ENCODE measurements around the gene EMID1.

The EMID1 gene

DNA sequence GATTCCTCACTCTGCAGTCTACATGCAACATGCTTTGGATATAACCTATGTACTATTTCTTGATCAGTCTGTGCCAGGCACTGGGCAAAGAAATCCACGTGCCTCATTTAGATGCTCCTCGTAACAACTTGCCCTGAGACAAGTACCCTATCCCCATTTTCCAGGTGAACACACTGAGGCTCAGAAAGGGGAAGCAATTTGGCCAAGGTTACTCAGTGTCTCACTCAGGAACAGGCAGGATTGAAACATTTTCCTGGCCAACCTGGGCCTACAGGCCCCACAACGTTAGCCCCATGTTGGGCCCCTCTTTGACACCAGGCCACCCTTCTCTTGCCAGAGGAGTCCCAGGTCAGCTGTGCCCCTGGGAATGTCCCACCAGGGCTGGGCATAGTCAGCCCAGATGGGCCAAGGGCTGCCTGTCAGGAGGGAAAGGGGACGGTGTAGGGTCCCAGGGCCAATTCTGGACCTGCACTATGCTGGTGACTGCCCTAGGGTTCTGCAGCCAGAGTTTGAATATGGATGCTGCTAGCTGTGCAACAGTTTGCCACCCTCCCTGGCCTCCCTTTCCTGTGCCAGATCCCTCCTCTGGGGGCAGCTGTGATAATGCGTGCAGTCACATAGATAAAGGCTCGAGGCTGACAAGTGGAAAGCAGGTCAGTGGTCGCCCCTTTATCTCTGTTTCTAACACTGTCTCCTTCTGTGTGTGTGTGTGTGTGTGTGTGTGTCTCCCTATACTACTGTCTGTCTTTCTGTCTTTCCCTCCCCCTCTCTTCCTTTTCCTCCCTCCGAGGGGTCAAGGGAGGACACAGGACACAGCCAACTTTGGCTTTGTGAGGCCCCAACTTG, 10.4 kb upstream of the EMID1 start:
- DNase-seq (ENCODE audit: low read depth), result no peak

DNA sequence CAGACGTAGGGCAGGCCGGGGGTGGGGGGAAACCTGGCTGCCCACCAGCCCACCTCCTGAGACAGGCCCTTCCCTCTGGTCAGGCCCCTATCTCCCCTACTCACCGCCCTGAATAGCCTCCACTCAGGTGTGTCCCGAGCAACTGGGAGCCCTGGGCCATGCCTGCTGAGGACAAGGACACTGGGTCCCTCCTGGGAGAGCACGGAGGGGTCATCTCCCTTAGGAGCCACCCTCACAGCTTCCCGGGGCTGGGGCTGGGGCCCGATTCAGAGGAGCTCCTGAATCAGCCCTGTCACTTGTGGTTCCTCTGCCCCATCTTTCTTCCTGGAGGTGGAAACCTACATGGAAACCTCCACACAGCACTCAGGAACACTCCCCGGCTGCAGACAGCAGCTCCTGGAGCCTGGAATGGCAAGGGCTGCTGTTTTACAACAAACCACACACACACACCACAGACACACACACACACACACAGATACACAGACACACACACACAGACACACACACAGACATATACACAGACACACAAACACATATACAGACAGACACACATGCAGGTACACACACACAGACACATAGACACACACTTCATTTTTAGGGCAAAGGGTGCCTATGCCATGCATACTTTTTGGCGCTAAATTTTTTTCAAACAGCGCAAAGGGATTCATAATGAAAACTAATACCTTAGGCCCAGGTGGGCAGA, 9.6 kb upstream of the EMID1 start:
- DNase-seq (ENCODE audit: low read depth), result no peak

DNA sequence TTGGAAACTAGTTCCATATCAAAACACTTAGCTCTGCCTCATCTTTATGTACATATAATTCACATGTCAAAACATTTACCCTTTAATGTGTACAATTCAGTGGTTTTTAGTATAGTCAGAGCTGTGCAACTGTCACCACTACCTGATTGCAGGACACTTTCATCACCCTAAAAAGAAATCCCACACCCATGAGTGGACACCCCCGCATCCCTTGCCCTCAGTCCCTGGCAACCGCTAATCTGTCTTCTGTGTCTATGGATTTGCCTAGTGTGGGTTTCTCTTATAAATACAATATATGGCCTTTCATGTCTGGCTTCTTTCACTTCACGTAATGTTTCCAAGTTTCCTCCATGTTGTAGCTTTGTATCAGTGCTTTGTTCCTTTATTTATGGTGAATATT, 8.6 kb upstream of the EMID1 start:
- no peak for DNase-seq (ENCODE audit: low read depth)

DNA sequence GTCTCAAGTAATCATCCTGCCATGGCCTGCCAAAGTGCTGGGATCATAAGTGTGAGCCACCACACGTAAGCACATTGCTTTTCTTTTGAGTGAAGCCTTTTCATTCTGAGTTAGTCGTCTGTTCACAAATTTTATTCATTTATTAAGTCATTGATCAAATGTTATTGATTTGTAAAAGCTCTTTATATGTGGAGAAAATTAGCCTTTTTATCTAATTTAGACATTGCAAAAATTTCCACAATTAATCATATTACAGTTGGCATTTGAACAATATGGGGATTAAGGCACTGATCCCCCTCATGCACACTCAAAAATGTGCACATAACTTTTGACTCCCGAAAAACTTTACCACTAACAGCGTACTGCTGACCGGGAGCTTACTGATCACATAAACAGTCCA, 7.5 kb upstream of the EMID1 start:
- DNase-seq (ENCODE audit: low read depth), result no peak

DNA sequence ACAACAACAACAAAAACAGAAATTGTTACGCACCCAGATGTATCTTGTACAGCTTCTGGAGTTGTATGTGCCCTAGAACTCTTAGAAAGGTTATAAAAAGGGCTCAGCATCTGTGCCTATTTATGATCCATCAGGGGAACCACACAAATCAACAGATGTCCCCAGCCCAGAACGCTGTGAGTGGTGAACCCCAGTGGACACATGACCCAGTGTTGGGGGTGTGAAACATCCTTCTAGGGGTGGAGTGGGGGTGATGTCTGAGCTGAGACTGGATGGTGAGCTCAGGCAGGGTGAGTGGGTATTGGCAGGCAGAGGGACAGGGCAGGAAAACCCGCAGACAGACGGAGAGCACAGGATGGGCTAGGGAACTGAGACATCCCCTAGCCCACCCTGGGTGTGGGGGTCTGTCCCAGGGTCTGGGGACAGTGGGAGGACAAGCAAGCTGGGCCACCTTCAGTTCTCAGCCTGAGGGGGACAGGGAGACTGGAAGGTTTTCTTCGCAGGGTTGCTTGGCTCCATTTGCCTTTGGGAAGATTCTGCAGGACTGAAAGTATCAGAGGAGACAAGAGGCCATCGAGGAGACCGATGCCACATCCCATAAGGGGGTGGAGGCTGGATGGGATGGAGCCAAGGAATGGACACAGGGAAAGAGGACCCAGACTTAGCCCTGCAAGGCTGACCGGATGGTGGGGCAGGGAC, 5.8 kb upstream of the EMID1 start:
- no peak for DNase-seq (ENCODE audit: low read depth)

DNA sequence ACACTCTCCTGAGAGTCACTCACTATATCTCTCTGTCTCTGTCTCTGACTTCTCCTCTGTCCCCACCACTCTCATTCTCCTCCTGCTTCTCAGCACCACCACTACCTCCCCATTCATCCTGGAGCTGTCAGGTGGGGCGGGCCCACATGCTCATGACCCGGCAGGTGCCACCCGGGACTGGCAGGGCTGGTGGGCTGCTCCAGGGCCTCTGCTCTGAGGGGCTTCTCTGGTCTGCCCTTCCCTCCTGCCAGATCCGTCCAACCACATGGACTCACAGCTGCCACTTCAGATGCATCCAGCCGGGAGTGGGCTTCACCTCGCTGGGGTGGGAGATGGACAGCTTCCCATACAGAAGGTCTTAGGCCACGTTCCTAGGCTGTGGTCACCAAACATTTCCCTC, 4.8 kb upstream of the EMID1 start:
- no peak for DNase-seq (ENCODE audit: low read depth)

DNA sequence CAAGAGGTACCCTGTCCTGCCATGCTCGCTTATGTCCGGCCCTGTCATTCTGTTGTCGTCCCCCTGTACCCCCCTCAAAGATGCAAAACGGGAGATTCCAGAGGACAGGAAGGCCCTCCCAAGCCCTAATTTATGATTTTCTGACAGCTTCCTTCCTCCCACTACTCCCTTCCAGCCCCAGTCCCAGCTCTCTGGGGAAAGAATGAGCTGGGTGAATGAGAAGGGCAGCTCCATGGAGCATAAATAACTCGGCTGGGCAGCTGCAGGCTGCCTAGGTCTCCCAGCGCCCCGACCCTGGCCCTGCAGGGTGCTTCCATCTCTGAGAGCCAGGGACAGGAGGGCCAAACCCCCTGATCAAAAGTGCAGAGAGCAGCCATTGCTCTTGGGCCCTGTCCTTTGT, 3.9 kb upstream of the EMID1 start:
- DNase-seq (ENCODE audit: low read depth), result no peak

DNA sequence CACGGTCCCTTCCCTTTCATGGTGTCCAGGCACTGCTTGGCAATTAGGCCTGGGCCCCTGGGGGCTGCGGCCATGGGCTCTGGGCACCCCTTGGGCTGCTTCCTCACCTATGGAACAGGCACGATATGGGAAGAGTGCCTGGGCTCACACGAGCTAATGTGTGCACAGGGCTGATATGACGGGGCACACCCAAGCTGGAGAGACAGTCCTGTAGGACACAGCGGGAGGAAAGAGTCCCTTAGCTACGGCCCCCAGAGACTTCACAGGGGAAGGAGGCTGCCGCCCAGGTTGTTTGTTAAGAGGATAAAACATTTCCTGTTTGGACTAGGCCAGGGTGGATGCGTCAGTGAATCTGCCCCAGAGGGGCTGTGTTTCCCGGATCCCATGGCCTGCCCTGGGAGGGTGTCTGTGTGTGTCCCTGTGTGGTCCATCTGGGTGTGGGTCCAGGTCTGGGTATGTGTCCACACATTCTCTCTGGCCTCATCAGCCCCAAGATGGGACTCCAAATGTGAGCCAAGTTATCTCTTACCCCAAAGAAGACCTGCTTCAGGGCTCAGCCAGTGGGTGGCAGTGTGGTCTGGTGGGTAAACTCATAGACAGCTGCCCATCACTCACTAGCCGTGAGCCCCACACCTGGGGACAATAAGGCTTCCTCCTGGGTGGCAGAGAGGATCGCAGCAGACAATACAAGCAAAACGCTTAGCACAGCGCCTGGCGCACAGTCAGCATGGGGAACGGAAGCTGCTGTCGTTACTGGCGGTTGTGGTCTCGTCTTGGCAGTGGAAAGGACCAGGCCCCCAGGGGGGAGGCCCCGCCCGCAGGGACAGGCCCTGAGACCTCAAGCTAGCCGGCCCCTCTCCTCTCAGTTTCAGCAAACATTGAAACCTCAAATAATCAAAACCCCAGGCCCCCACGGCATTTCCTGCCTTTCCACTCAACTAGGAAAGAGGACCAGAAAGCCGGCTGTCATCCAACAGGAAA, 3.2 kb upstream of the EMID1 start:
- peak; percentile 37 for DNase-seq (ENCODE audit: low read depth)

DNA sequence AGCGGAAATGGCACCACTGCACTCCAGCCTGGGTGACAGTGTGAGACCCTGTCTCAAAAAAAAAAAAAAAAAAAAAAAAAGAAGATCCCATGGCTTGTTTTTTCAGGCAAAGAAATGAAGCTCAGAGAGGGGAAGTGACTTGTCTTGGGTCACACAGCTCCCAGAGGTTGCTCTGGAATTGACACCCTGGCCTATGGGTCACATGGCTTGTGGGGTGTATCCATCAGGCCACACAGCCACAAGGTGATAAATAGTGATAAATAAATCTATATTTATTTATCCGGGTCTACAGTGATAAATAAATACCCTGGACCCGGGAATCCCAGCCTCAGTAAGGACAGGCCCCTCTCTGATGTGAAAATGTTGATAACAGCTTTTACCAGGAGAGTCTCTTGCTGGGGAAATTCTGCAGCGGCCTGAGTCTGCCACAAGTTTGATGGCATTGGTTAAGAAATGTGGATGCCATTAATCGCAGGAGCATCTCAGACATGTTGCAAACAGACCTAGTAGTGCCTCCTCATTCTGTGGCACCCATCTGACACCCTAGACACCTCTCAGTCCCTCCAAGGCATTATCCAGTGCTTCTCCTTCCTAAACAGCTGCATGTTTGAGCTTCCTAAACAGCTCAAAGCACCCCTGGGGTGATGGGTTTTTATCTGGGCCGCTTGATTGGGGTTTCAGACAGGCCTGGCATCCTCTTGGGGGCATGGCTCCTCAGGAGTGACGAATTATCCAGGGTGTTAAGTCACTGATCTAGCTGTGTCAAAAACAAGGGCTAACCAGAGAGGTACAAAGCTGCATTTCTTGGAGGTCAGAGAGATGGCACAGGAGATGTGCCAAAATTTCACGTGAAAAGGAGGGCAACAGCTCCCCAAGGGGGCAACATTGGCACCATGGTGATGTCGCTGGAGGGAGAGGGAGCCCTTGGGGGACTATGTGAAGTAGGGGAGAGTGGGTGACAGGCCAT, 1.9 kb upstream of the EMID1 start:
- no peak for DNase-seq (ENCODE audit: low read depth)

DNA sequence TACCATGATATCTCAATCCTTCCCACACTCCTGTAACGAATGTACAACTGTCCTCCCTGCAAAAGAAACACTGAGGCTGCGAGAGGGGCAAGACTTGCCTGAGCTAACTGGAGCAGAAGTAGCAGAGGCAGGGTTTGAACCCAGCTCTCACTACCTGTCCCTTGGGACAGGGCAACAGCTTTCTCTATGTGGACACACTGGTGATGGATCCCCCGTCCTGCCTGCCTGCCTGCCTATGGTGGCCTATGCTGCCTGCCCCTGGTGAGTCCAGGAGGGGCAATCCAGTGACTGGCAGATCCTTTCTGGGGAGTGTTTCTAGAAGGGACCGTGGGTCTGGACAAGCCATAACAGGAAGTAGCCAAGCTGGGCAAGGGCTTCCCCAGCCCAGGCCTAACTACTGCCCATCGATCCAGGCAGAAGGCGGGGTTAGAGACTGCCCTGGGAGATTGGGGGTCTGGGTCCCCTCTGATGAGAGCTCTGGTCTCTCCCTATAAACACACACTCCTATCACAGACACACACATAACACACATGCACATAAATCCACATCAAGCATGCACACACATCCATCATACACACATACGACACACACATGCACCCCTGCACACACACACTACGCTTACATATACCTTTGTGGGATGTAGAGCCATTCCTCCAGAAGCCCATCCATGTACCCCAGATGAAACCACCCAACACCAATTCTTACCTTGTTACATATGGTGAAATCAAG, 1.1 kb upstream of the EMID1 start:
- no peak for DNase-seq (ENCODE audit: low read depth)

DNA sequence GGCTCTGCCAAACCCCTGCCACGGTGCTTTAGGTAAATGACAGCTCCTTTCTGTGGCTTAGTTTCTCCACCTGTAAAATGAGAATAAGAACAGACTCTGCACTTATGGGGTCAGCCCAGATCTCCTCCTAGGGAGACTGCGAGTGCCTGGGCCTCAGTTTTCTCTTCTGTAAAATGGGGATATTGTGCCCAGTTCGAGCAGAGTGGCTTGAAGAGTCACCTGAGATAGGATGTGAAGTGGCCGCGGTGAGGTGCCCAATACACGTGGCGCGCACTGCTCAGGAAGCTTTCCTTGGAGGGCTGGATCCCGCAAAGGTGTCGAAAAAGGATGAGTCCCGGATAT, 473 bp upstream of the EMID1 start:
- no peak for DNase-seq (ENCODE audit: low read depth)

DNA sequence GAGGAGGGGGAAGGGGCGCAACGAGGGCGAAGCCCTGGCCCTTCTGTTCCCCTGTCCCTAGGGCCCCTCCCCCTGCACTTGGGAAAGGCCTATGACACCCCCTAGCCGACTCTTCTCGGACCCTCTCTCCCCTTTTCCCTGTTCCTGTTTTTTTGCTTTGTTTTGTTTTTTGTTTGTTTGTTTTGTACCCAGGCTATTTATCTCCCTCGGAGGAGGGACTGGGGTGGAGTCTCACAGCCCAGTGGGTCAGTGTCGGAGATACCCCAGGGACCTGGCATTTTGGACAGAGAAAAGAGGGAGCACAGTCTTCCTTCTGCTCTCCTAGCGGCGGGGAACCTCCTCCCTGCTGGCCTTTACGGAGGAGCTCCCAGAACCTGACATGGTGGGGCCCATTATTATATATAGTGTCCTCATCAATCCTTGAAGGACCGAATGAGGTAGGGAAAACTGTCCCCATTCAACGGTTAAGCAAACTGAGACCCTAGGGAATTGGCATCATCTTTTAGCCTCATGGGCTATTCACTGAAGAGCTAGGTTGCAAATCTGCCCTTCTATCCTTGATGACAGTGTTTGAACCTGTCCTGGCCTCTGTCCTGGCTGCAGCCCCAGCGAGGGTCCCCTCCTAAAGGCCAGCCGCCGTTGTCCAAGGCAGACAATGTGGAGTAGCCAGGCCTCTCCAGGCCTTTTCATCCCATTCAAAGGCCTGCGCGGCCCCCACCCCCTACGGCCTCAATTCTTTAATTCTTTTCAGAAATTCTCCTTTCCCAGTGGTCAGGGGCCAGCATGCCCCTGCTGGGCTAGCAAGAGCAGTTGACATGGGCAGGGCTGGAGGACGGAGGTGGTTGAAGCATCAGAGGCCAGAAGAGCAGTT, 911 bp downstream of the EMID1 start:
- no peak for DNase-seq (ENCODE audit: low read depth)

DNA sequence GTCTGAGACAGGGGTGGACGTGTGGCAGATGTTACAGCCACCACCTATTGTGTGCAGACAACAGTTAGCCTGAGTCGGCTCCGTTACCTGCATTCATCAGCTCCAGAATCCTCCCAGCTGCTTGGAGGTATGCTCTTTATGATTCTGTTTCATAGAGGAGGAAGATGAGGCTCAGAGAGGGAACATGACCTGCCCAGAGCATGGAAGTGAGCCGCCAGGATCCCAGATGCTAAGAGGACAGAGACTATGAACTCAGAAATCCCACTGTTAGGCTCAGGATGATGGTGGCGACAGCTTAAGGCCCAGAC, 1.5 kb downstream of the EMID1 start:
- DNase-seq (ENCODE audit: low read depth), result no peak

DNA sequence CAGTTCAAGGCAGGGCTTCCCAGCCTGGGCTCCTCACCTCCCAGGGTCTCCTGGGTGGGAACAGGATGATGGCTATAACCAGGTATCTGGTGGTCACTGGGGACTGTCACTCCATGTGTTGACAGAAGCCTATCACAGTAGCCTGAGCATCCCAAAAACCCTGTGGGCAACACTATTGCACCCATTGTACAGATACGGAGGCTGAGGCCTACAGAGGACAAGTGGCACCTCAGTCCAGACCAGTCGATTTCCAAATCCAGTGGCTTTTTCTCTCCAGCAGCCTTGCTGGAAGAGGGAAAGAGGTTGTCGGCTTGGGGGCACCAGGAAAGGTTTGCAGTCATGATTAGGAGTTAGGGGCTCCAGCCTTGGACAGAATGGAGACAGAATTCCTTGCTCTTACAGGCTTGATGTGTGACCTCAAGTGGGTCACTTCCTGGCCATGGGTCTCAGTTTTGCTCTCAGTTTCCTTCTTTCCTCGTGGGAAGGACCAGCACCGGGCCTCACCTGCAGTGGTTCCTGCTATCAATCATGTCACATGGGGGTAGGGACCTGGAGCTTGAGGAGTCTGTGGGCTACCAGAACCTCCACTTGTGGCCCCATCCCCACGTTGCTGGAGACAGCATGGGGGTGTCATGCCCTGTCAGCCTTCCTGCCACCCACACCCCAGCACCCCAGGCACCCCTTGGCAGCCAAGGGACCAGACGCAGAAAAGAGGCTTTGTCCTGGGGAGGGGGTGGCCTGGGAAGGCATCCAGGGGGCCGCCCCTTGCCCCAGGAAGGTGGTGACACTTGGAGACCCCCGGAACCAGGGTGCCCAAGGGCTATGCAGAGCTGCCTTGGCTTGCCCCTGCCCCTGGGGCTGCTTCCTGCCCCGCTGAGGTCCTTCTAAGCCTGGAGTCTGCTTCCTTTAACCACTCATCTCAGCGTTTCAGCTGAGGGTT, 2.1 kb downstream of the EMID1 start:
- DNase-seq (ENCODE audit: low read depth), result no peak

DNA sequence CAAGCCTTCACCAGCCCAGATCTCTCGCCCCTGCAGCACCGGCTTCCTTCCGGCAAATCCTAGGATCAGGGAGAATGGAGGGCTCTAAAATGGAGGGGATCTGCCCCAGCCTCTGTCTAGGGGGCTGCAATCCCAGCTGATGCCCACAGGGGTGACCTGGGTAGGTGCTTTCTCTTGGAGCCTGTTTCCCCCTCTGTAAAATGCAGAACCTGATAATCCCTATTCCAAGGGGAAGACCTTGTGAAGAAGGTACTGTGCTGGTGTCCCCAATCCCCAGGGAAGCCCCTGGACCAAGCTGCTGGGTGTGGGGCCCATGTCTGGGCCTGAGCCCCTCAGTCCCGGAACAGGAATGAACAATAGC, 2.8 kb downstream of the EMID1 start:
- no peak for DNase-seq (ENCODE audit: low read depth)

DNA sequence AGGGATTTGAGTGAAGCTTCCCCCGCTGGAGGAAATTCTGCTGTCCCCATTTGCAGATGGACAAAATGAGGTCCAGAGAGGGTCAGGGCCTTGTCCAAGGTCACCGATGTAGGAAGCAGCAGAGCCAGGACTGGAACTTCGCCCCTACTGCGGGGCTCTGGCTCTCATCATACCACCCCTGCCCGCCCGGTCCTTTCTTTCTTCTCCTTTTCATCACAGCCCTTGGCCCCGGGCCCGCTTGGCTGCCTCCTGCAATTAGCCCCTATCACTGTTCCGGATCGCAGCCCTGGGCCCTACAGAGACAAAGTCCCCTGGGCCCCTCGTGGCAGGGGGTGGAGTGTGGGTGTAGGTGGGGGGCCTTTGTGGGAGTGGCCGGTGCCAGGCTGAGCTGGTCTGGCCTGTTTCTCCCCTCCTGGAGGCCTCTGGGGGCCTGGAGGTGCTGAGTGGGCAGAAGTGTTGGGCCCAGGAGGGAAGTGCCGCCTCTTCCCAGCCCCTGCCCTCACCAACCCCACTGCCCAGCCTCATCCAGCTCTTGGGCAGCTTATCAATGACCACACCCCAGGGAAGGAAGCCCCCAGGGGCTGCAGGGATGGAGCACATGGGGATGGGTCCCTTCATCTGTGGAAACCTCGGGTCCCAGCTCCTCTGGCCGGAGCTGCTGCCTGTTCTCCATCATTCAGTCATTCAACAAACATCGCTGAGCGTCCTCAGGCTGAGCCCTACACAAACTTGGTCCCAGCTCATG, 3.4 kb downstream of the EMID1 start:
- no peak for DNase-seq (ENCODE audit: low read depth)

DNA sequence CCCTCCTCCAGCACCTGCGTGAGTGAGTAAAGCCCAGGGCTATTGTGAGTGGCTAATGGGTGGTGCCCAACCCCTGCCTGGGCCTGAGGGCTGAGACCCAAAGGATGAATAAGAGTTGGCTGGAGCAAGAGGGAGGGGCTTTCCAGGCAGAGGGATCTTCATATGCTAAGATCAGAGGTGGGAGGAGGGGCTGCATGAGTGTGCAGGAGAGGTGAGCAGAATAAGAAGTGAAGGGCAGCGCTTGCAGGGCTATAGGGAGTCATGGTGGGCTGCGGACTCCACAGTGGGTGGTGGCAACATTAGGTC, 3.9 kb downstream of the EMID1 start:
- no peak for DNase-seq (ENCODE audit: low read depth)

DNA sequence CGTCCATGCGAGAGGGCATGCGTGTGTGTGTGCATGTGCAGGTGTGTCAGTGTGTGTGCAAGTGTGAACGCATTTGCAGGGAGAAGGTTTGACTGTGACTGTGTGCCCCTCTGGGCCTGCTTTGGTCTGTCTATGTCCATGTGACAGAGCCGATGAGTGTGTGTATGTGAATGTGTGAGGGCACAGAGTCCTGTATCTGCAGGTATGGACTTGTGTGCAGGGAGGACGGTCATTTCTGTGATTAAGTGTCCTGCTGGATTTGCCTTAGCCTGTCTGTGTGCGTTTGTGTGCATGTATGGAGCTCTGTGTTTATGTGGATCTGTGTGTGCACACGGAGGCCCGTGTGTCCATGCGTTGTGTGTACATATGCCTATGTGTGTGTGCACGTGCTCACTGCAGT, 5.4 kb downstream of the EMID1 start:
- DNase-seq (ENCODE audit: low read depth), result no peak

Measured in activated T-cell treated with anti-CD3 and anti-CD28 coated beads for 24 hours (primary cell).